BJ (cell line): ENCODE results near the gene PCDHB13. TPM values are rescaled to one million over a fixed set of nuclear protein-coding genes. Genes with fewer than 3 reads are reported as not detected.
A peak's percentile ranks its signal among the peaks of the same experiment; 100 is the strongest.
"Not testable (repeated sequence)": the region's sequence is repeated elsewhere in the genome, so short reads cannot be mapped to it uniquely, and the experiment has no call there.

ENCODE experiments used
- CTCF ChIA-PET: fragments of 350-600 bp; formaldehyde crosslinking; extraction: SDS; loops from one replicate; lab custom pipeline; 2021; ENCODE audit warnings: antibody characterized with exemption, inconsistent platforms; lab: Yijun Ruan, JAX
- POLR2A ChIA-PET: fragments of 300-600 bp; sonication (Branson Sonifier 250); formaldehyde crosslinking; extraction: SDS; loops from one replicate; lab custom pipeline; 2021; ENCODE audit warnings: antibody characterized with exemption; lab: Charles Lee
- DNase-seq: peaks from one replicate; pipeline ENCODE4 v3.0.0-alpha.2; 2011; ENCODE audit warnings: low read depth
- H3K27me3 ChIP-seq: 2 replicates; pipeline ENCODE4 v1.6.0; 2011; ENCODE audit warnings: low read length; ENCODE audit not compliant: control insufficient read depth, insufficient read depth
- H3K36me3 ChIP-seq: 2 replicates; pipeline ENCODE4 v1.5.1; 2011; ENCODE audit warnings: low read length; ENCODE audit not compliant: control insufficient read depth, insufficient read depth
- H3K4me3 ChIP-seq: 2 replicates; pipeline ENCODE4 v1.5.1; 2011; ENCODE audit warnings: low read depth, mild to moderate bottlenecking, control low read depth, low read length
- polyA plus RNA-seq: library from polyadenylated mRNA; depleted of rRNA; stranded (reverse); fragments of >200 nt; gene quantifications from 2 replicates; pipeline ENCODE4 v1.2.3, GENCODE V29; 2011
- TF ChIP-seq, protein P1 (sequence below): IDR thresholded peaks from 2 replicates; pipeline ENCODE4 v1.5.1; 2011; ENCODE audit warnings: low read depth, mild to moderate bottlenecking, control low read depth, inconsistent platforms, low read length, moderate library complexity; ENCODE audit not compliant: insufficient read depth

The PCDHB13 gene
- polyA plus RNA-seq, 1 experiment, result 0.16 TPM

DNA sequence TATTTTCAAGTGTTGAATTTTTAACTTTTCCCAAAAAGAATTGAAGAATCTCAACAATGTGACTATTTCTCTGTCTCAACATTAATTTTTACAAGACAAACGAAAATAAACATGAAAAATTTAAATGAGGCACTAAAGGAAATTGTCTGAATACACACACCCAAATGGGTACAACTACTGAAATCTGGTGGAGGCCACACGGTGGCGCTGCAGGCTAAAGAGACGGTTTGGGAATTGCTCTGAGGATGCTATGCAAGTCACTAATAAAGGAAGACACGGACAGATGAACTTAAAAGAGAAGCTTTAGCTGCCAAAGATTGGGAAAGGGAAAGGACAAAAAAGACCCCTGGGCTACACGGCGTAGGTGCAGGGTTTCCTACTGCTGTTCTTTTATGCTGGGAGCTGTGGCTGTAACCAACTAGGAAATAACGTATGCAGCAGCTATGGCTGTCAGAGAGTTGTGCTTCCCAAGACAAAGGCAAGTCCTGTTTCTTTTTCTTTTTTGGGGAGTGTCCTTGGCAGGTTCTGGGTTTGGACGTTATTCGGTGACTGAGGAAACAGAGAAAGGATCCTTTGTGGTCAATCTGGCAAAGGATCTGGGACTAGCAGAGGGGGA, 21.5 kb upstream of the PCDHB13 start, which contains the start of gene PCDHB10:
PCDHB10 (plus strand) TSS at position 244 of the 616 bp plus-strand sequence; CDS start at position 444, 200 bp downstream.
- DNase-seq, result no peak
- POLR2A ChIA-PET, result no interaction called here
- TF ChIP-seq, protein P1, sequence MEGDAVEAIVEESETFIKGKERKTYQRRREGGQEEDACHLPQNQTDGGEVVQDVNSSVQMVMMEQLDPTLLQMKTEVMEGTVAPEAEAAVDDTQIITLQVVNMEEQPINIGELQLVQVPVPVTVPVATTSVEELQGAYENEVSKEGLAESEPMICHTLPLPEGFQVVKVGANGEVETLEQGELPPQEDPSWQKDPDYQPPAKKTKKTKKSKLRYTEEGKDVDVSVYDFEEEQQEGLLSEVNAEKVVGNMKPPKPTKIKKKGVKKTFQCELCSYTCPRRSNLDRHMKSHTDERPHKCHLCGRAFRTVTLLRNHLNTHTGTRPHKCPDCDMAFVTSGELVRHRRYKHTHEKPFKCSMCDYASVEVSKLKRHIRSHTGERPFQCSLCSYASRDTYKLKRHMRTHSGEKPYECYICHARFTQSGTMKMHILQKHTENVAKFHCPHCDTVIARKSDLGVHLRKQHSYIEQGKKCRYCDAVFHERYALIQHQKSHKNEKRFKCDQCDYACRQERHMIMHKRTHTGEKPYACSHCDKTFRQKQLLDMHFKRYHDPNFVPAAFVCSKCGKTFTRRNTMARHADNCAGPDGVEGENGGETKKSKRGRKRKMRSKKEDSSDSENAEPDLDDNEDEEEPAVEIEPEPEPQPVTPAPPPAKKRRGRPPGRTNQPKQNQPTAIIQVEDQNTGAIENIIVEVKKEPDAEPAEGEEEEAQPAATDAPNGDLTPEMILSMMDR, result peak; percentile 40; the same call in 1 of the 2 replicates

DNA sequence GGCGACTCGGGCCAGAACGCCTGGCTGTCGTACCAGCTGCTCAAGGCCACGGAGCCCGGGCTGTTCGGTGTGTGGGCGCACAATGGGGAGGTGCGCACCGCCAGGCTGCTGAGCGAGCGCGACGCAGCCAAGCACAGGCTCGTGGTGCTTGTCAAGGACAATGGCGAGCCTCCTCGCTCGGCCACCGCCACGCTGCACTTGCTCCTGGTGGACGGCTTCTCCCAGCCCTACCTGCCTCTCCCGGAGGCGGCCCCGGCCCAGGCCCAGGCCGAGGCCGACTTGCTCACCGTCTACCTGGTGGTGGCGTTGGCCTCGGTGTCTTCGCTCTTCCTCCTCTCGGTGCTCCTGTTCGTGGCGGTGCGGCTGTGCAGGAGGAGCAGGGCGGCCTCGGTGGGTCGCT, 19.4 kb upstream of the PCDHB13 start:
- H3K27me3 ChIP-seq, POLR2A ChIA-PET, DNase-seq, CTCF ChIA-PET, H3K4me3 ChIP-seq, H3K36me3 ChIP-seq: not testable (repeated sequence)

More for the DNA sequence above, 21.5 kb upstream of the PCDHB13 start, which contains the start of gene PCDHB10:
- CTCF ChIA-PET, result interaction anchor here (0.7 to 1.6 kb wide), 10 partner anchors 8 to 371 kb away, joined by 3 to 4 read pairs (median 3); partner anchors contain the start of genes PCDHB16 and PCDHB8
- H3K27me3 ChIP-seq, result no peaks in the 10 kb centered on the region
- H3K4me3 ChIP-seq, result no peak within 1 kb of the TSS
- H3K36me3 ChIP-seq, result no peaks in the 10 kb centered on the region

DNA sequence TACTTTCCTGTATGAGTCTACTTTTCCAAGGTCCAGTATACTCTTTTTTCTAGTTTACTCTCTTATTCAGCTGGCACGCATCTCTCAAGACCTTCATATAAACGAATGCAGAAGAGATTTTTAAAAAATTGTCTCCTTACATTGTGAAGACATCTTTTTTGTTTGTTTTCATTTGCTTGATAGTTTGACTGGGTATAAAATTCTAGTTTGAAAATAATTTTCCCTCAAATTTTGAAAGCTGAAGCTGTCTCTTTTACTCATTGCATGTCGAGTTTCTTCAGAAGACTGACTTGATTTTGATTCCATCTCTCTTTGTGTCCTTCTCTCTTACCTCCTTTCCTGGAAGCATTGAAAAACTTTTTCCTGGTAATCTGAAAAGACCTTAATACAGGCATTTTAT, 17.4 kb upstream of the PCDHB13 start:
- ChIA-PET POLR2A (no interaction called here), CTCF (interaction anchor here (0.7 kb wide), 1 partner anchor 245 kb away, joined by 3 read pairs; no protein-coding TSS in a partner anchor)
- Histone ChIP-seq H3K4me3 (no peak overlapping the region), H3K36me3 (no peaks in the 10 kb centered on the region), H3K27me3 (no peaks in the 10 kb centered on the region)
- TF ChIP-seq, protein P1, result no peak
- DNase-seq, result no peak

DNA sequence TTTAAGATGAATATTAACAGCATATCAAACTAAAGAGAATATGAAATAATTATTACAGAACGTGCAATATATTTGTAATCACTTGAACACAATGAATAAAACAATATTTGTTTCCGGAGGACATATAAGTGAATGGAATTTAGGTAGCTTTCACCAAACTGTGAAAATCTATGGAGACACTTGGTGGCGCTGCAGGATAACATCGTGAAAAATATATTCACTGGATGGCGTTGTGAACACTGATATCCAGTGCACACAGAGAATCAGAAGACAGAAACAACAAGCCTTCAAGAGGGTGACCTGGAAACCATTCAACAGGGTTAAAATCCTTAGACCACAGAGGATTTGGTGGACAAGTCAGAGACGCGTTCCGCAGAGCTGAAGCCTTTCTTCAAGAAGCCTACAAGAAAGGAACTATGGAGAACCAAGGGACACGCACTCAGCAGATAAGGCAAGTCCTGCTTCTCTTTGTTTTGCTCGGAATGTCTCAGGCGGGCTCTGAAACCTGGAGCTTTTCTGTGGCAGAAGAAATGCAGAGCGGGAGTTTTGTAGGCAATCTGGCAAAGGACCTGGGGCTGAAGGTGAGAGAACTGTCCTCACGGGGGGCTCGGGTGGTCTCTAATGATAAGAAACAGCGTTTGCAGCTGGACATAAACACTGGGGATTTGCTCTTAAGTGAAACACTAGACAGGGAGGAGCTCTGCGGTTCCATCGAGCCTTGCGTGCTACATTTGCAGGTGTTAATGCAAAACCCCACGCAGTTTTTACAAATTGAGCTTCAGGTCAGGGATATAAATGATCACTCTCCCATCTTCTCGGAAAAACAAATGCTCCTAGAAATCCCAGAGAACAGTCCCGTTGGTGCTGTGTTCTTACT, 14.1 kb upstream of the PCDHB13 start, which contains the start of gene PCDHB11:
PCDHB11 (plus strand) TSS at position 269 of the 877 bp plus-strand sequence; CDS start at position 417, 148 bp downstream.
- no peaks in the 10 kb centered on the region for H3K36me3 ChIP-seq
- TF ChIP-seq, protein P1, result no peak
- ChIA-PET POLR2A (interaction anchor here (0.7 kb wide), 1 partner anchor 1585 kb away, joined by 3 read pairs; no protein-coding TSS in a partner anchor), CTCF (interaction anchor here (0.7 to 2.1 kb wide), 8 partner anchors 8 to 365 kb away, joined by 3 to 7 read pairs (median 4); partner anchors contain the start of genes PCDHB12, PCDHB9 and PCDHGB3)
- no peak for DNase-seq
- no peak within 1 kb of the TSS for H3K4me3 ChIP-seq
- no peaks in the 10 kb centered on the region for H3K27me3 ChIP-seq

DNA sequence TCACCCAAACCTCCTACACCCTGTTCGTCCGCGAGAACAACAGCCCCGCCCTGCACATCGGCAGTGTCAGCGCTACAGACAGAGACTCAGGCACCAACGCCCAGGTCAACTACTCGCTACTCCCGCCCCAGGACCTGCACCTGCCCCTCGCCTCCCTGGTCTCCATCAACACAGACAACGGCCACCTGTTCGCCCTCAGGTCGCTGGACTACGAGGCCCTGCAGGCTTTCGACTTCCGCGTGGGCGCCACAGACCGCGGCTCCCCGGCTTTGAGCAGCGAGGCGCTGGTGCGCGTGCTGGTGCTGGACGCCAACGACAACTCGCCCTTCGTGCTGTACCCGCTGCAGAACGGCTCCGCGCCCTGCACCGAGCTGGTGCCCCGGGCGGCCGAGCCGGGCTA, 12.6 kb upstream of the PCDHB13 start:
- POLR2A ChIA-PET, H3K27me3 ChIP-seq, H3K4me3 ChIP-seq, DNase-seq, CTCF ChIA-PET, H3K36me3 ChIP-seq: not testable (repeated sequence)

DNA sequence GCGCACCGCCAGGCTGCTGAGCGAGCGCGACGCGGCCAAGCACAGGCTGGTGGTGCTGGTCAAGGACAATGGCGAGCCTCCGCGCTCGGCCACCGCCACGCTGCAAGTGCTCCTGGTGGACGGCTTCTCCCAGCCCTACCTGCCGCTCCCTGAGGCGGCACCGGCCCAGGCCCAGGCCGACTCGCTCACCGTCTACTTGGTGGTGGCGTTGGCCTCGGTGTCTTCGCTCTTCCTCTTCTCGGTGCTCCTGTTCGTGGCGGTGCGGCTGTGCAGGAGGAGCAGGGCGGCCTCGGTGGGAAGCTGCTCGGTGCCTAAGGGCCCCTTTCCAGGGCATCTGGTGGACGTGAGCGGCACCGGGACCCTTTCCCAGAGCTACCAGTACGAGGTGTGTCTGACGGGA, 12.1 kb upstream of the PCDHB13 start:
- H3K4me3 ChIP-seq, POLR2A ChIA-PET, H3K27me3 ChIP-seq, H3K36me3 ChIP-seq, DNase-seq: not testable (repeated sequence)
- CTCF ChIA-PET, result interaction anchor here (0.9 kb wide), 1 partner anchor 12 kb away, joined by 3 read pairs; the partner anchor contains the start of gene PCDHB13
